Daoy (cell line): ENCODE results near the gene SETX. TPM values are rescaled to one million over a fixed set of nuclear protein-coding genes. Genes with fewer than 3 reads are reported as not detected.
A peak's percentile ranks its signal among the peaks of the same experiment; 100 is the strongest.

Experiments used
- DNase-seq: peaks from one replicate; pipeline ENCODE4 v3.0.0-alpha.2; 2015; ENCODE audit warnings: low read depth
- total RNA-seq: library from RNA; depleted of rRNA; stranded (reverse); fragments of >200 nt; shearing (Covaris generic); gene quantifications from 2 replicates; pipeline ENCODE4 v1.2.3, GENCODE V29; 2014

The SETX gene
- total RNA-seq, 1 experiment from 2014 or later = 37.1 TPM

- no peak for DNase-seq
These were observed 114.6 kb downstream of the SETX start for GRCh38 chr9:132239999-132240840.

- no peak for DNase-seq
These were observed 115.3 kb downstream of the SETX start for GRCh38 chr9:132239518-132239917.

GRCh38 chr9:132238992-132239391 is 115.8 kb downstream of the SETX start:
- no peak for DNase-seq

- no peak for DNase-seq
These were observed 116.5 kb downstream of the SETX start for GRCh38 chr9:132238026-132238972.

GRCh38 chr9:132237481-132237880 is 117.3 kb downstream of the SETX start:
- DNase-seq = peak; percentile 59

- no peak for DNase-seq
These were observed 118.0 kb downstream of the SETX start for GRCh38 chr9:132236662-132237311.

GRCh38 chr9:132235894-132236661 is 118.7 kb downstream of the SETX start:
- DNase-seq = peak; percentile 83

GRCh38 chr9:132235125-132235524 is 119.7 kb downstream of the SETX start:
- no peak for DNase-seq

GRCh38 chr9:132234535-132234934 is 120.3 kb downstream of the SETX start:
- no peak for DNase-seq

GRCh38 chr9:132233138-132233537 is 121.6 kb downstream of the SETX start:
- no peak for DNase-seq

- DNase-seq = no peak
These were observed 122.3 kb downstream of the SETX start for GRCh38 chr9:132232522-132232921.

GRCh38 chr9:132231019-132231701 is 123.6 kb downstream of the SETX start:
- DNase-seq = no peak

- no peak for DNase-seq
These were observed 124.2 kb downstream of the SETX start for GRCh38 chr9:132230605-132231004.

GRCh38 chr9:132228062-132228461 is 126.7 kb downstream of the SETX start:
- DNase-seq = no peak

- DNase-seq = no peak
These were observed 128.0 kb downstream of the SETX start for GRCh38 chr9:132226571-132227430.

- no peak for DNase-seq
These were observed 130.1 kb downstream of the SETX start for GRCh38 chr9:132224645-132225044.

- no peak for DNase-seq
These were observed 132.8 kb downstream of the SETX start for GRCh38 chr9:132221941-132222340.

- DNase-seq = no peak
These were observed 136.6 kb downstream of the SETX start for GRCh38 chr9:132218208-132218607.

- DNase-seq = no peak
These were observed 137.7 kb downstream of the SETX start for GRCh38 chr9:132216861-132217619.
